Camera-type eye (tissue), 1 donor: Measurements from ENCODE around the gene MIEF1. TPM values are rescaled to one million over a fixed set of nuclear protein-coding genes. Genes with fewer than 3 reads are reported as not detected.

Experiments used
- total RNA-seq: library from RNA; depleted of rRNA; stranded (reverse); fragments of >200 nt; gene quantifications from one replicate; pipeline ENCODE4 v1.2.3, GENCODE V29; 2014

The MIEF1 gene
- 24.1 TPM for total RNA-seq

GRCh38 chr22:39502109-39502788 is at the start of gene MIEF1:
TSS of gene MIEF1 (plus strand) at chr22:39502290. CDS start at chr22:39511295, 9,005 bp downstream.

DNA sequence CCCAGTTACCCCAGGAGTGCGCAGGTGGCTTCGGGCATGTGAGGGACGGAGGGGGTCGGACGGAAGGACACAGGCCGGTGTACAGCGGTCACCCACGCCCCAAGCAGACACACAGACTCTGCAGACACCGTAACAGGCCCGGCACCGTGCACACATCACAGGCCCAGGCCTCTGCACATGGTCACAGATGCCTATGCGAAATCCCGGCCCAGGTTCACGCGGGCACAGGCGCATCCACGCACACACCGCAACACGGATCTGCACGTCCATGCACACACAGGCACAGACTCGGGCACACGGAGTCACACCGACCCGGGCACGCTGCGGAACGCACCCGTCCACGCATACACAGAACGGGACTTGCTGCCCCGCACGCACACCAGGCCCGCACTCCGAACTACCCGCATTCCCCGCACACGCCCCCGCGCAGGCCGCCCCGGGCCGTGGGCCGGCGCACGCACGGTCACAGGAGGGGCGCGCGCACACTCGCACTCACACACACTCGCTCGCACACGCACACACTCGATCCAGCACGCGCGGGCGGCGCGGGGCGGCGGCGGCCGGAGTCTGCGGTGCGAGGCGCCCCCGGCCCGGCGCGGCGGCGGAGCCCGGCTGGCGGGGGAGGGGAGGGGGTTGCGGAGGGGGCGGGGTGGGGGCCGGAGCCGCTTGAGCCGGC is 45.4 kb upstream of the MIEF1 start, which contains the start of gene MGAT3:
MGAT3 (plus strand) TSS at position 491 of the 676 bp plus-strand sequence. CDS start 30,336 bp downstream, outside the sequence.

GRCh38 chr22:39520226-39521105 is 18.4 kb downstream of the MIEF1 start, which contains the start of gene ATF4:
TSS of gene ATF4 (plus strand) at chr22:39520562. CDS start at chr22:39521446, 884 bp downstream.

DNA sequence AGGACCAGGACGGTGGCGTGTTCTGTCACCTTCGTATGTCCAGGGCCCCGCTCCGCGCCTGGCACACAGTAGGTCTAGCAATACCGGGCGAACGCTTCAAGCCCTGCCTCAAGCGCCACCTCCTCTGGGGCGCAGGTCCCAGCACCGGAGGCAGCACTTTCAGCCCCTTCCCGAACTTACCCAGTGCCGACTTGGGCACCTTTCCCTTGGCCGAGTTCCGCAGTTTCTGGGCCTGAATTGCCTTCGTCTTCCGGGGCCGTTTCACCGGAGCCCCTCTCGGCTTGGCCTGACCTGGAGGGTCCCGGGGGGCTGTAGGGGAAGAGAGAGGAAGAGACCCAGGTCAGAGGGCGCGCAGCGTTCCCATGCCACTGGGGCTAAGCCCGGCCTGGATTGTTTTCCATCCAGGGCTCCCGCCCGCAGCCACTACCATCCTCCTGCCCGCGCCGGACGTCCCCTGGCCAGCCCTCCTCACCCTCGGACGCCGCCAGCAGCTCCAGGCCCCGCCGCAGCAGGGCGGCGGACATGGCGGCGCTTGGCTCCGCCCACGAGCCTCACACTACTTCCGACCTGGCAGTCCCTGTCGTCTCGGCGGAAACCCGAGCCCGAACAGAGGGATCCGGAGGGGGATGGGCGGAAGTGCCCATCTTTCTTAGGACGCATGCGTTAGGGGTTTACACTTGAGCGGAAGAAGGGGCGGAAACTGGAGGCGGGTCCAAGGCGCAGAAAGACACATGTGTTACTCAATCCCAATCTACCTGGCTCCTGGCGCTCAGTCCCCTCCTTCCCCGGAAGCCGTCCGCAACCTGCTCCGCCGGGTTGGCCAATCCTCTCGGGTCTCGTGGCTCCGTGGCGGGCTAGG is 30.4 kb downstream of the MIEF1 start, which contains the start of gene RPS19BP1:
RPS19BP1 (minus strand) TSS at position 534 of the 859 bp plus-strand sequence; CDS start at position 524, 10 bp downstream.

Other genes starting within 250 kb of the MIEF1 start
- gene RPL3, start 182.7 kb upstream of the MIEF1 start, total RNA-seq = 1,828 TPM
- 82.6 TPM for gene SYNGR1, start 152.3 kb upstream of the MIEF1 start, total RNA-seq
- gene TAB1, start 102.5 kb upstream of the MIEF1 start, total RNA-seq = 30.1 TPM
- 12.9 TPM for gene MGAT3, start 45.3 kb upstream of the MIEF1 start, total RNA-seq
- gene ATF4, start 18.3 kb downstream of the MIEF1 start, total RNA-seq = 157 TPM
- gene RPS19BP1, start 30.5 kb downstream of the MIEF1 start, total RNA-seq = 41.8 TPM
- gene CACNA1I, start 68.5 kb downstream of the MIEF1 start, total RNA-seq = 1.9 TPM